GM18867 (cell line): ENCODE data around the gene ZBTB11.
"Not testable (repeated sequence)": the region's sequence is repeated elsewhere in the genome, so short reads cannot be mapped to it uniquely, and the experiment has no call there.

ENCODE experiments used
- ATAC-seq: cut with Tn5 transposase; IDR thresholded peaks from one replicate; pipeline ENCODE4 v1.9.1; 2021; ENCODE audit warnings: mild to moderate bottlenecking, moderate library complexity; ENCODE audit not compliant: unreplicated experiment

The ZBTB11 gene, protein sequence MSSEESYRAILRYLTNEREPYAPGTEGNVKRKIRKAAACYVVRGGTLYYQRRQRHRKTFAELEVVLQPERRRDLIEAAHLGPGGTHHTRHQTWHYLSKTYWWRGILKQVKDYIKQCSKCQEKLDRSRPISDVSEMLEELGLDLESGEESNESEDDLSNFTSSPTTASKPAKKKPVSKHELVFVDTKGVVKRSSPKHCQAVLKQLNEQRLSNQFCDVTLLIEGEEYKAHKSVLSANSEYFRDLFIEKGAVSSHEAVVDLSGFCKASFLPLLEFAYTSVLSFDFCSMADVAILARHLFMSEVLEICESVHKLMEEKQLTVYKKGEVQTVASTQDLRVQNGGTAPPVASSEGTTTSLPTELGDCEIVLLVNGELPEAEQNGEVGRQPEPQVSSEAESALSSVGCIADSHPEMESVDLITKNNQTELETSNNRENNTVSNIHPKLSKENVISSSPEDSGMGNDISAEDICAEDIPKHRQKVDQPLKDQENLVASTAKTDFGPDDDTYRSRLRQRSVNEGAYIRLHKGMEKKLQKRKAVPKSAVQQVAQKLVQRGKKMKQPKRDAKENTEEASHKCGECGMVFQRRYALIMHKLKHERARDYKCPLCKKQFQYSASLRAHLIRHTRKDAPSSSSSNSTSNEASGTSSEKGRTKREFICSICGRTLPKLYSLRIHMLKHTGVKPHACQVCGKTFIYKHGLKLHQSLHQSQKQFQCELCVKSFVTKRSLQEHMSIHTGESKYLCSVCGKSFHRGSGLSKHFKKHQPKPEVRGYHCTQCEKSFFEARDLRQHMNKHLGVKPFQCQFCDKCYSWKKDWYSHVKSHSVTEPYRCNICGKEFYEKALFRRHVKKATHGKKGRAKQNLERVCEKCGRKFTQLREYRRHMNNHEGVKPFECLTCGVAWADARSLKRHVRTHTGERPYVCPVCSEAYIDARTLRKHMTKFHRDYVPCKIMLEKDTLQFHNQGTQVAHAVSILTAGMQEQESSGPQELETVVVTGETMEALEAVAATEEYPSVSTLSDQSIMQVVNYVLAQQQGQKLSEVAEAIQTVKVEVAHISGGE

DNA sequence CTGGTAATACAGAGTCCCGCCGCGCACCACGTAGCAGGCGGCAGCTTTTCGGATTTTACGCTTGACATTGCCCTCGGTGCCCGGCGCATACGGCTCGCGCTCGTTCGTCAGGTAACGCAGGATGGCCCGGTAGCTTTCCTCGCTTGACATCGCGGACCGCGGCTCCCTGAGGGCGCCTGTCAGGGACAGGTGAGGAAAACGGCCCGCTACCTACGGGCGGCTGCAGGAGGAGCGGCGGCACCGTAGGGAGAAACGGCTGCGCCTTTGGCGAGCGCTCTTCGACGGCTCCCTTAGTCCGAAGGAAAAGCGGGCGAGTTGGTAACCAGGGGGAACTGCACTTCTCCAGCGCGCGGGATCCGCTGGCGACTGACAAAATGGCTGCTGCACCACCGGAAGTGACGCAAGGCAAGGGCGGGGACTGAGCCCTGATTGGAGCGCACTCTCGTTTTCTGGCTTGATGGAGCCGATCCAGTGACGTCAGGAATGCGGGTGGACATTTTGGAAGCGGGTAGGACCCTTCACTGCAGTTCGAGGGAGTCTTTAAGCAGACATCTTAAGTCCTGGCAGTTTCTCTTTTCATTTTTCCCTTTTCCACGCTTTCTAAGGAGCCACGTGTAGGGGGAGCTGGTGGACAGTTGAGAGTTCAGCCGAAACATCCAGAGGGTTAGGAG, at the start of gene ZBTB11:
Gene ZBTB11, minus strand, starts transcription at position 368 of the 671 bp plus-strand sequence. Its CDS starts 218 bp downstream, at position 150.
- ATAC-seq, result peak; percentile 65

DNA sequence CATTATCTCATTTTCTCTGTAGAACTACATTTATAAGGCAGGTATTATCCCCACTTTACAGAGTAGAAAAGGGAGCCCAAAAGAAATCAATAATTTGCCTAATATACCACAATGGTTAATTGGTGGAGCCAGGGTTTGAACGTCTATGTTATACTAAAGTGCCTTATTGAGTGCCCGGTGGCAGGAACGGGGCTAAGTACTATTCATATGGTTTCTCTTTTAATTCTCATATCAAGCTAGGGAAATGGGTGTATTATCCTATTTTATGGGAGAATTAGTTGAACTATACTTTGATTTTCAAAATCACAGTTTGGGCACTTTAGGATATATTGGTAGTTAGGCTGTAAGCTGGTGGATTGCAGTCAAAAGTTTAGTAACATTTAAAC, 49.0 kb upstream of the ZBTB11 start:
- no peak for ATAC-seq

DNA sequence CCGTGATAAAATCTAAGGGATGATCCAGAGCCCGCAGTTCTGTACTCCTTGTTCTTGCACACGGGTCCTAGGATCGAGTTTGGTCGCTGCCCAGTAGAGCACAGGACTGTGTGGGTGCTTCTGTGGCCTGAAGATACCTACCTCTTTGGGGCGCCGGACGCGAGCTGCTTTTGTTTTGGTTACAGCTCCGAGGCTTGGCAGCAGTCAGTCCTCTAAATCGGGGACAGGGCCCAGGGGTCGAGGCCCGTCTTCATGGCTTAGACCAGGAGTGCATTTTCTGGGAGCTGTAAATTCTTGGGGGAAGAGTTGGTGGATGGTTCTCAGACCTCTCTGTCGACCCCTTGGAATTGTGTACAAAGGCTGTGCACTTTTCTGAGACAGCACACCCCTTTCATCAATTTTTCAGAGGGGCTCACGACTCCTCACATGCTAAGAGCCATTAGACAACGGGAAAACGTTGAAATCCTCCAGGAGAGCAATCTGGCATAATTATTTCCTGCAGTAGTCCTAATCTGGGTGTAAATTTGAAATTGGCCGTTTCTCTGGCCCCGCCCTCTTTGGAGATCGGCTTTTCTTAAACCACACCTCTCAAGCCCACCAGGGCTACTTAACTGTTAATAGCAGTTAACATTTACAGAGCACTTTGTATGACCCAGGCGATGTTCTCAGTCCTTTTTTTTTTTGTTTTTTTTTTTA, 48.4 kb upstream of the ZBTB11 start:
- ATAC-seq, result peak; percentile 21

DNA sequence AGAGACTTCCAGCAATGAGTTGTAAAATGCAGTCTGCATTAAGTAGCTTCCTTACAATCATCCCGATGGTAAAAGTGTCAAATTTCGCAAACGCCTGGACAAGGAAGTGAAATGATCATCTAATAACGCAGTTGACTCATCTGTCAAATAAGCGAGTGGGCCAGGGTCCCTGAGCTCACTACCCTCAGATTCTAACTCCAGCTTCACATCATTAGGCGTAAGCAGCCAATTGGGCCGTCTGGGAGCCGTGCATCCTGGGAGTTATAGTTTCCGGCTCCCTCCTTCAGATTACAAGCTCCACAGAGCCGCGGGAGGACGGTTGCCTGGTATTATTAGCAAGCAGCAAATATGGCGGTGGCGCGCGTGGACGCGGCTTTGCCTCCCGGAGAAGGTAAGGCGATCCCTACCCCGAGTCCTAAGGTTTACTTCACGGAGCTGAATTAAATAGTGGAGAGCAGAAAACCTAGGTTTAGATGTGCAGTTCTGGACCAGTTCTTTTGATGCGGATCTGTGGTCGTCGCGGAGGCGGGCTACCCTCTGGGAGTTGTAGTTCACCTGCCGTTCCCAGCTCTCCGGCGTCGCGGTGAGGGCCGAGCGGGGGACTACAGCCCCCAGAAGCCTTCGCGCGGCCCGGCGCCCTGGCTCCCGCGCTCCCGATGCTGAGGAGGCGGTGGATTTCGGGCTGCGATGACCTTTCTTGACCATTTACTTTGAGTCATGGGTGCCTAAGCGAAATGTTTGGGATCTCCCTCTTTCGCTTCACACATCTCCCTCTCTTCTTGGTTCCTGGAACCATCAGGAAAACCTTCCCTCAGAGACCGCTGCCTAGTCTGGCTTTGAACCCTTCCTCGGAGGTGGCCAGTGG, 47.6 kb upstream of the ZBTB11 start, which contains the start of gene CEP97:
Gene CEP97, plus strand, starts transcription at position 286 of the 865 bp plus-strand sequence. Its CDS starts 63 bp downstream, at position 349.
- ATAC-seq, result peak; percentile 91

DNA sequence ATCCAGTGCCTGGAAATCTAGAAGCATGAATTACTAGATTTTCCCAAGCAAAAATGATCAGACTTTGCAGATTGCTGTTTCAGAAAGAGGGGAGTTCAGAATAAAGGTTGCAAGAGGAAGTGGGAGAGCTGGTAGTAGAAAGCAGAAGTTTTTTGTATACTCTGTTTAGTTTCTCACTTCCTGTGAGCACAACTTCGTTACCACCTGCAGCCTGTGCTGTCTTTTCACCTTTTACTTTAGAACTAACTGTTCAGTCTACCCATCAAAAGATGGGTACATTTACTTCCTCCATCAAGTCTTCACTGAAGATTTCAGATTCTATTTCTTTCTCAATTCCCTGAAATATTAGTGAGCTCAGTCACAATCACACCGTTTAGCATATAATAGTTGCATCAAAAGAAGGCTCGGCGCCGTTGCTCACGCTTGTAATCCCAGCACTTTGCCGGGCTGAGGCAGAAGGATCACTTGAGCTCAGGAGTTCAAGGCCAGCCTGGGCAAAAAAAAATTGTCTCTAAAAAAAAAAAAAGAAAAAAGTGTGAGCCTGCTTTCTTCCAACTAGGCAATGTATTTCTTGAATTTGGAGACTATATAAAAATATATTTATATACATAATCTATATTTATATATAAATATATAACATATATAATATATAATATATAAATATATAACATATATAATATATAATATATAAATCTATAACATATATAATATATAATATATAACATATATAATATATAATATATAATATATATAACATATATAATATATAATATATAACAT, 45.7 kb upstream of the ZBTB11 start:
- ATAC-seq, result peak; percentile 63

DNA sequence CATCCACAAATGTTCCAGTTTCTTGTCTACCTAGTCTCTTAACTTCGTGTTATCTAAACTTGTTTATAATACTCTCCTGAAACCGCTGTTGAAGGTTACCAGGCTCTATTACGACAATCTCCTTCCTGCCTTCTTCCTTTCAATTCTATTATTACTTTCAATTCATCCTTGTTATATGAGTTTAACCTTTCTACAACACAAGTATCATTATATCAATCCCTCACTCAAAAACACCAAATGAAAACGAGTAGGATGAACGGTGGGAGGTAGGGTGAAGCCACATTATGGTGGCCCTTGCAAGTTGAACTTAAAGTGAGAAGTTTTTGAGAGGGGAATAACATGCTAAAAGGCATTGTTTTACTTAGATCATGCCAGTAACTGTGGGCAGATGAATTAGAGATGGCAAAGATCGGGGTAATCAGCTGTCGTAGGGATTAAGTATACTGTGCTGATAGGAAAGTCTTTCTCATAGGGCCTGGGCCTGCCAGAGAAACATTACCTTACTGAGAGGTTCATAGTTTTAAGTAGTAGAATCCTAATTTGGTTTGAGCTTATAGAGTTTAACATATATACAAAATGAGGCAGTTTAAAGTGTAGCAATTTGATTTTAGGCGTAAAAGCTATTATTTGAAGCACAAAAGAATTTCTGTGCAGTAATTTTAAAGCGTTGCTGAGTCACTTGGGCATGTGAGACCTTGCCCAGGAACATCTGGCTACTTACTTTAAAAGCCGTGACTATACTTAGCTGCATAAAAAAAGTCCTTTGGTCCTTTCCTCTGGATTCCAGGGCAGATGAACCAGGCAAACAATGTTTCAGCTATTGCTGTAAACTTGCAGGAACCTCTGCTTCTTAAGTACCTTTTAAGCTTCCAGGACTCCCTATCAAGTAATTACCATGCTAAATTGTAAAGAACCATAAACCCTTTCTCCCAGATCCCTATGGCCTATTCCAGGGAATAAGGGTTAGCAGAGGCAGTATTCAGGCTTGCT, 44.2 kb upstream of the ZBTB11 start:
- ATAC-seq, result no peak

DNA sequence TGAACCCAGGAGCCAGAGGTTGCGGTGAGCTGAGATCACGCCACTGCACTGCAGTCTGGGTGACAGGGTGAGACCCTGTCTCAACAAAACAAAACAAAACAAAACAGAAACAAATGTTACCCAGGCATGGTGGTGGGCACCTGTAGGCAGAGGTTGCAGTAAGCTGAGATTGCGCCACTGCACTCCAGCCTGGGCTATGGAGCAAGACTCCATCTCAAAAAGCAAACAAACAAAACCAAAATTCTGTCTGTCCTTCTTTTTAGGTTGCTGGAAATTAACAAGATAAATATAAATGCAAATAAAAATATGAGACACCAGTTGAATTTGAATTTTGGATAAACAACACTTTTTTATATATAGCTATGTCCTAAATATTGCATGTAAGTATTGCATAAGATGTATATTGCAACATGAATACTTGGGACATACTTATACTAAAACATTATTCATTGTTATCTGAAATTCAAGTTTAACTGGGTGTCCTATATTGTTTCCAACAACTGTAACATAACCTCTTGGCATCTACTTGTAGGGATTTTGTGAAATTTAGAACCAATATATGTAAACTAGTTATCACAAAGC, 42.8 kb upstream of the ZBTB11 start:
- no peak for ATAC-seq

DNA sequence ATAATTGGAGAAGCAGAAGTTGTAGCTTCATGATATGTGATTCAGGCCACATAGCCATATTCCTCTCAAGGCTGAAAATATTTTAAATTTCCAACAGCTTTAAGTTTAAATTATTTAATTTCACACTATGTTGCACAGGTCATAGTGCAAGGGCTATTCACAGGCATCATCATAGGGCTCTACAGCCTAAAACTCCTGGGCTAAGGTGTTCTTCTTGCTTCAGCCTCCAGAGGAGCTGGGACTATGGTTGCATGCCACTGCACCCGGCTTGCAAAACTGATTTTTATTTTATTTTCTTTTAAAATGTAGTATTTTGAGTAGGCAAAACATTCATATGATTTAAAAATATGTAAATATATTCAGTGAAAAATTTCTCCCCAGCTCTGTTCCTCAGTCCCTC, 41.5 kb upstream of the ZBTB11 start:
- no peak for ATAC-seq

DNA sequence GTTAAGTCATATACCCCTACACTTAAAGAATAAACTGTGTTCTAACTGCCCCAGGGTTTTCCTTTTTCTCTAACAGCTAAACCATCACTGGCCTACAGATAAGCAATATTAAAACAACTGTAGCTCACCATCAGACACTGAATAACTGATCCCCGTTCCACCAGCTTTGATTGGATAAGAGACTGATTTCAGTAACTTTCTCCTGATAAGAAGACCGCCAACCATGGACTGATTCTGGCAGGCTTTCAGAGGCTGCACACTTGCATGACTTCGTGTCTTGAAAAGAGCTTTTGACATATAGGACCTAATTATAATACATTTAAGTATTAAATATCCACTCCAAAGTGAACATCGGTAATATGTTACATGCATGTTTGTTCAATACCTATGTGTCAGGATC, 32.2 kb upstream of the ZBTB11 start:
- ATAC-seq, result no peak

DNA sequence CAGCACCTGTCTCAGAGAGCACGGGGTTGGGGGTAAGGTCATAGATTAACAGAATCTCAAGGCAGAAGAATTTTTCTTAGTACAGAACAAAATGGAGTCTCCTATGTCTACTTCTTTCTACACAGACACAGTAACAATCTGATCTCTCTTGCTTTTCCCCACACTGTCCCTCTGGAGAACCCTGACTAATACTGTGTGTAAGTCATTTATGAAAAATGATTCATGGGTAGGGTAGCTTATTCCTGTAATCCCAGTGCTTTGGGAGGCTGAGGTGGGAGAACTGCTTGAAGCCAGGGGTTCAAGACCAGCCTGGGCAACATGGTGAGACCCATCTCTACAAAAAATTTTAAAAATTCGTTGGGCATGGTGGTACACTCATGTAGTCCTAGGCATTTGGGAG, 27.7 kb upstream of the ZBTB11 start:
- ATAC-seq, result not testable (repeated sequence)

DNA sequence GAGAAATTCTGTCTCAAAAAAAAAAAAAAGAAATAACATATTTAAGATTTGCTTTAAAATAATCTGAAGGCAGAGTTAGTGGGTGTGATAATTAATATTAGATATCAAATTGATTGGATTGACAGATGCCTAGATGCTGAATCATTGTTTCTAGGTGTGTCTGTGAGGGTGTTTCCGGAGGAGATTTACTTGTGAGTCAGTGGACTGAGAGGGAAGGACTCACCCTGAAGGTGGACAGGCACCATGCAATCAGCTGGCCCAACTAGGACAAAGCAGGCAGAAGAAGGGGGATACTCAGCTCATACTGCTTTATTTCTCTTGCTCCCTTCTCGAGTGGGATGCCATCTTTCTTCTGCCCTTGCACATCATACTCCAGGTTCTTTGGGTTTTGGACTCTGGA, 26.2 kb upstream of the ZBTB11 start:
- ATAC-seq, result no peak

DNA sequence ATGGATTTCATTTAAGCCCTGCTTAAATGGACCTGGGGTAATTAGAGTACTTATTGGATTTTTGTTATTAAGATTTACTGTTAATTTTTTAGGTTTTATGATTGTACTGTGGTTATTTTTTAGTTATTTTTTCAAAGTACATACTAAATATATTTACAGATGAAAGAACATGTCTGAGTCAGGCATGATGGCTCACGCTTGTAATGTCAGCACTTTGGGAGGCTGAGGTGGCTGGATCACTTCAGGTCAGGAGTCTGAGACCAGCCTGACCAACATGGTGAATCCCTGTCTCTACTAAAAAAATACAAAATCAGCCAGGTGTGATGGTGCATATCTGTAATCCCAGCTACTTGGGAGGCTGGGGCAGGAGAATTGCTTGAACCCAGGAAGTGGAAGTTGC, 25.8 kb upstream of the ZBTB11 start:
- ATAC-seq, result no peak

DNA sequence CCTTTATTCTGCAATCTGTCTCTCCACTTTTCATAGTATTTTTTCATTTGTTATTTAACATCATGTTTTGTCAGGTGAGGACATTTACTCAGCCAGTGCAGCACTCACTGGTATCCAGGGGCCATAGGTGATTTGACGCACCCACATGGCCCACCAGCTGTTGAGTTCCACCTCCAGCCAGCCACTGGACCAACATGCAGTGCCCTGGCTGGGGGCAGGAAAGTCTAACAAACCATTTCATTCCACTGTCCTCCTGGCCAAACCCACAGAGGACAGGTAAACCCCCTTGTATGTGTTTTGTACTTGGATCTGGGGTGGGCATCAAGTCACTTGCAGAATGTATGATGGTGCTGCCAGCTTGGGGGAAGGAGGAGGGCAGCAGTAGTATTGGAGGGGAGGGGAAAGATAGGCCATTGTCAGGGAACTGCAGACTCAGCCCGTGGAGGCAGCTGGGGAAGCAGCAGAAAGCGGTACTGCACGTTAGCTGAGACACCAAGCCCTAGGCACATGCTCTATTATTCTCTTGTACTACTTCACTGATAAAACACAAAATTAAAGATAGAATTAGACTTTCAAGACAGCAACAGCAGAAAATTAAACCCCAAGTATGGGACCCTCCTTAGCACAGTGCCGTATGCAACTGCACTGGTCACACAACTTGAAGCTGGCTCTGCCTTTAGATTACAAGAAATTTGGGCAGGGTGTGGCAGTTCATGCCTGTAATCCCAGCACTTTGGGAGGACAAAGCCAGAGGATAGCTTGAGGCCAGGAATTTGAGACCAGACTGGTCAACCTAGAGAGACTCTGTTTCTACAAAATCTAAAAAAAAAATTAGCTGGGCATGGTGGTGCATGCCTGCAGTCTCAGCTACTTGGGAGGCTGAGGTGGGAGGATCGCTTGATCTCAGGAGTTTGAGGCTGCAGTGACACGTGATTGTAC, 25.0 kb upstream of the ZBTB11 start:
- no peak for ATAC-seq

DNA sequence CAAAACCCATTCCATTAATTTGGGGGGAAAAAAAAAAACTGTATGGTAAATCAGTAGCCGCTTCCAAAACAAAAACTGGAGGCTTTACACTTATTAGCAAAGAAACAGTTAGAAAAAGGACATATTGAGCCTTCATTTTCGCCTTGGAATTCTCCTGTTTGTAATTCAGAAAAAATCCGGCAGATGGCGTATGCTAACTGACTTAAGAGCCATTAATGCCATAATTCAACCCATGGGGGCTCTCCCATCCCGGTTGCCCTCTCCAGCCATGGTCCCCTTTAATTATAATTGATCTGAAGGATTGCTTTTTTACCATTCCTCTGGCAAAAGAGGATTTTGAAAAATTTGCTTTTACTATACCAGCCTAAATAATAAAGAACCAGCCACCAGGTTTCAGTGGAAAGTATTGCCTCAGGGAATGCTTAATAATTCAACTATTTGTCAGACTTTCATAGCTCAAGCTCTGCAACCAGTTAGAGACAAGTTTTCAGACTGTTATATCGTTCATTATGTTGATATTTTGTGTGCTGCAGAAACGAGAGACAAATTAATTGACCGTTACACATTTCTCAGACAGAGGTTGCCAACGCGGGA, 18.9 kb upstream of the ZBTB11 start:
- no peak for ATAC-seq

DNA sequence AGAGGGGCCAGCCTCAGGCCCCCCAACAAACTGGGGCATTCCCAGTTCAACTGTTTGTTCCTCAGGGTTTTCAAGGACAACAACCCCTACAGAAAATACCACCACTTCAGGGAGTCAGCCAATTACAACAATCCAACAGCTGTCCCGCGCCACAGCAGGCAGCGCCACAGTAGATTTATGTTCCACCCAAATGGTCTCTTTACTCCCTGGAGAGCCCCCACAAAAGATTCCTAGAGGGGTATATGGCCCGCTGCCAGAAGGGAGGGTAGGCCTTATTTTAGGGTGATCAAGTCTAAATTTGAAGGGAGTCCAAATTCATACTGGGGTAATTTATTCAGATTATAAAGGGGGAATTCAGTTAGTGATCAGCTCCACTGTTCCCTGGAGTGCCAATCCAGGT, 17.9 kb upstream of the ZBTB11 start:
- not testable (repeated sequence) for ATAC-seq

DNA sequence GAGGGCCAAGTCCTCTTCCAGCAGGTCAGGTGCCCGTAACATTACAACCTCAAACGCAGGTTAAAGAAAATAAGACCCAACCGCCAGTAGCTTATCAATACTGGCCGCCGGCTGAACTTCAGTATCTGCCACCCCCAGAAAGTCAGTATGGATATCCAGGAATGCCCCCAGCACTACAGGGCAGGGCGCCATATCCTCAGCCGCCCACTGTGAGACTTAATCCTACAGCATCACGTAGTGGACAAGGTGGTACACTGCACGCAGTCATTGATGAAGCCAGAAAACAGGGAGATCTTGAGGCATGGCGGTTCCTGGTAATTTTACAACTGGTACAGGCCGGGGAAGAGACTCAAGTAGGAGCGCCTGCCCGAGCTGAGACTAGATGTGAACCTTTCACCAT, 16.6 kb upstream of the ZBTB11 start:
- ATAC-seq, result peak; percentile 95
